H1 (cell line): Measurements from ENCODE around the gene GNG7. TPM values are rescaled to one million over a fixed set of nuclear protein-coding genes. Genes with fewer than 3 reads are reported as not detected.
A peak's percentile ranks its signal among the peaks of the same experiment; 100 is the strongest.

Experiments used
- CTCF ChIA-PET: fragments of 300-600 bp; sonication (Branson Sonifier 250); formaldehyde crosslinking; loops from one replicate; lab custom pipeline; 2021; ENCODE audit not compliant: partially characterized antibody; lab: Charles Lee
- POLR2A ChIA-PET: fragments of 300-600 bp; sonication (Branson Sonifier 250); formaldehyde crosslinking; loops from one replicate; lab custom pipeline; 2021; ENCODE audit warnings: inconsistent platforms; ENCODE audit not compliant: partially characterized antibody; lab: Charles Lee
- DNase-seq, 2 experiments: peaks; one replicate each; pipeline versions ENCODE4 v3.0.0 to v3.0.0-alpha.2; 2010 to 2022; ENCODE audit warnings: low spot score in 2 of 2, low read depth in 1 of 2, mixed read lengths in 1 of 2
- FAIRE-seq: peaks from 2 replicates; lab custom pipeline; 2011; peaks lifted over from hg19 to GRCh38; lab: Jason Lieb, UNC
- H2AFZ ChIP-seq: 2 replicates; pipeline ENCODE4 v1.8.1; 2012; ENCODE audit warnings: low read length, inconsistent platforms
- H2AK5ac ChIP-seq: 2 replicates; pipeline ENCODE4 v1.6.1; 2013; ENCODE audit warnings: low read depth, low read length
- H2BK120ac ChIP-seq: replicated peaks from 2 replicates; pipeline ENCODE3; 2013; ENCODE audit warnings: low read depth, low read length, inconsistent platforms
- H2BK12ac ChIP-seq: 2 replicates; pipeline ENCODE4 v1.6.1; 2013; ENCODE audit warnings: low read depth, low read length
- H2BK15ac ChIP-seq: 2 replicates; pipeline ENCODE4 v1.6.1; 2013; ENCODE audit warnings: low read length
- H2BK20ac ChIP-seq: 2 replicates; pipeline ENCODE4 v1.6.1; 2013; ENCODE audit warnings: low read length
- H2BK5ac ChIP-seq: 2 replicates; pipeline ENCODE4 v1.6.1; 2013; ENCODE audit warnings: low read depth, low read length
- H3K14ac ChIP-seq: 2 replicates; pipeline ENCODE4 v1.6.1; 2013; ENCODE audit warnings: inconsistent platforms; ENCODE audit not compliant: insufficient read length
- H3K18ac ChIP-seq: 2 replicates; pipeline ENCODE4 v1.6.1; 2013; ENCODE audit warnings: low read length; ENCODE audit errors: extremely low read depth
- H3K23ac ChIP-seq: 2 replicates; pipeline ENCODE4 v1.6.1; 2013; ENCODE audit warnings: inconsistent platforms; ENCODE audit not compliant: insufficient read length
- H3K23me2 ChIP-seq: 2 replicates; pipeline ENCODE4 v1.6.1; 2013; ENCODE audit warnings: low read depth, low read length
- H3K27ac ChIP-seq: 2 replicates; pipeline ENCODE4 v1.6.1; 2011; ENCODE audit warnings: low read depth, low read length, inconsistent platforms
- H3K27me3 ChIP-seq, 4 experiments: replicated peaks in 1 of 4; 1 replicate in 1 of 4; 2 replicates in 3 of 4; pipeline versions ENCODE4 v1.6.1 to v1.8.1; 2011 to 2013; ENCODE audit warnings: low read length in 3 of 4, mild to moderate bottlenecking in 3 of 4, inconsistent platforms in 2 of 4, mixed read lengths in 2 of 4, moderate library complexity in 1 of 4; ENCODE audit not compliant: control insufficient read depth in 3 of 4, insufficient read depth in 3 of 4; ENCODE audit errors: extremely low read depth in 1 of 4
- H3K36me3 ChIP-seq, 4 experiments: 2 replicates each; pipeline versions ENCODE4 v1.6.1 to v1.8.1; 2011 to 2013; ENCODE audit warnings: mild to moderate bottlenecking in 4 of 4, low read length in 3 of 4, moderate library complexity in 2 of 4, control low read depth in 1 of 4, inconsistent platforms in 1 of 4; ENCODE audit not compliant: insufficient read depth in 4 of 4, control insufficient read depth in 2 of 4
- H3K4ac ChIP-seq: replicated peaks from 2 replicates; pipeline ENCODE3; 2013; ENCODE audit warnings: low read length, low read depth, mixed read lengths, inconsistent platforms; ENCODE audit not compliant: insufficient read length
- H3K4me1 ChIP-seq, 4 experiments: replicated peaks in 1 of 4; 1 replicate in 1 of 4; 2 replicates in 3 of 4; pipeline versions ENCODE4 v1.6.1 to v1.8.1; 2011 to 2013; ENCODE audit warnings: low read length in 3 of 4, inconsistent platforms in 2 of 4, mixed read lengths in 1 of 4; ENCODE audit not compliant: insufficient read depth in 4 of 4, control insufficient read depth in 3 of 4
- H3K4me2 ChIP-seq, 2 experiments: 2 replicates each; pipeline versions ENCODE4 v1.6.1 to v1.8.1; 2011 to 2013; ENCODE audit warnings: low read depth in 2 of 2, low read length in 2 of 2, control low read depth in 1 of 2, inconsistent platforms in 1 of 2, mild to moderate bottlenecking in 1 of 2; ENCODE audit not compliant: insufficient read depth in 1 of 2
- H3K4me3 ChIP-seq, 4 experiments: fragments of 200-600, 300-600 bp in 1 of 4; sonication (generic), shearing (Covaris generic), sonication (Bioruptor Twin) in 1 of 4; 2 replicates each; pipeline versions ENCODE4 v1.5.1 to v1.8.1; 2011 to 2016; ENCODE audit warnings: low read length in 4 of 4, low read depth in 3 of 4, control low read depth in 2 of 4, inconsistent platforms in 2 of 4, mild to moderate bottlenecking in 2 of 4, mixed read lengths in 1 of 4, moderate library complexity in 1 of 4; ENCODE audit not compliant: insufficient read depth in 2 of 4; ENCODE audit errors: extremely low read depth in 1 of 4
- H3K56ac ChIP-seq: replicated peaks from 2 replicates; pipeline ENCODE3; 2013; ENCODE audit warnings: low read depth, mild to moderate bottlenecking, mixed read lengths, low read length, inconsistent platforms; ENCODE audit not compliant: insufficient read length
- H3K79me1 ChIP-seq: 2 replicates; pipeline ENCODE4 v1.6.1; 2013; ENCODE audit warnings: low read depth, low read length, control low read depth
- H3K79me2 ChIP-seq, 2 experiments: 2 replicates each; pipeline versions ENCODE4 v1.6.1 to v1.8.1; 2012 to 2013; ENCODE audit warnings: low read length in 2 of 2, mild to moderate bottlenecking in 2 of 2, inconsistent platforms in 1 of 2; ENCODE audit not compliant: insufficient read depth in 2 of 2, control insufficient read depth in 1 of 2
- H3K9ac ChIP-seq, 4 experiments: replicated peaks in 1 of 4; 1 replicate in 1 of 4; 2 replicates in 3 of 4; pipeline versions ENCODE4 v1.6.1 to v1.8.1; 2011 to 2013; ENCODE audit warnings: low read depth in 3 of 4, low read length in 3 of 4, control low read depth in 2 of 4, mild to moderate bottlenecking in 2 of 4, moderate library complexity in 2 of 4, inconsistent platforms in 1 of 4; ENCODE audit errors: extremely low read depth in 1 of 4
- H3K9me3 ChIP-seq, 2 experiments: 2 replicates each; pipeline versions ENCODE4 v1.6.1 to v1.8.1; 2012 to 2013; ENCODE audit warnings: mild to moderate bottlenecking in 2 of 2, moderate library complexity in 2 of 2, control low read depth in 1 of 2, inconsistent platforms in 1 of 2, low read depth in 1 of 2, low read length in 1 of 2, mixed read lengths in 1 of 2; ENCODE audit not compliant: insufficient read depth in 2 of 2
- H4K20me1 ChIP-seq, 2 experiments: replicated peaks in 1 of 2; 2 replicates each; pipeline versions ENCODE3 to v1.8.1; 2011 to 2013; ENCODE audit warnings: inconsistent platforms in 2 of 2, low read length in 2 of 2, mild to moderate bottlenecking in 1 of 2; ENCODE audit not compliant: insufficient read depth in 2 of 2, control insufficient read depth in 1 of 2
- H4K5ac ChIP-seq: 2 replicates; pipeline ENCODE4 v1.6.1; 2013; ENCODE audit warnings: low read length, low read depth, mixed read lengths, inconsistent platforms; ENCODE audit not compliant: insufficient read length
- H4K8ac ChIP-seq: 2 replicates; pipeline ENCODE4 v1.8.0; 2013; ENCODE audit warnings: mild to moderate bottlenecking, moderate library complexity, low read length, inconsistent platforms; ENCODE audit not compliant: insufficient read depth; ENCODE audit errors: extremely low read depth
- H4K91ac ChIP-seq: replicated peaks from 2 replicates; pipeline ENCODE3; 2013; ENCODE audit warnings: low read length, mixed read lengths, inconsistent platforms; ENCODE audit not compliant: insufficient read length
- KDM1A ChIP-seq: fragments of 200-600, 300-600 bp; sonication (generic); IDR thresholded peaks from 2 replicates; pipeline ENCODE4 v1.7.1; 2016; ENCODE audit warnings: mild to moderate bottlenecking, low read length, borderline replicate concordance
- SP1 ChIP-seq: IDR thresholded peaks from 2 replicates; pipeline ENCODE4 v1.6.1; 2011; ENCODE audit warnings: low read depth, low read length
- WGBS, 2 experiments: shearing (Covaris generic) in 1 of 2; methylation state at CpG; one replicate each; pipeline versions ENCODE4 v1.1.6 to v1.1.7; 2013 to 2015; ENCODE audit warnings: low lambda C conversion rate in 2 of 2, mixed read lengths in 2 of 2, inconsistent platforms in 1 of 2, low coverage in 1 of 2, missing lambda C conversion rate in 1 of 2; ENCODE audit not compliant: insufficient replicate concordance in 2 of 2, insufficient coverage in 1 of 2, insufficient read length in 1 of 2; ENCODE audit errors: extremely low coverage in 1 of 2, missing lambda C conversion rate in 1 of 2; 5-methylcytosine and 5-hydroxymethylcytosine counted together
- polyA plus RNA-seq, 7 experiments: library from polyadenylated mRNA; depleted of rRNA in 3 of 7; stranded (reverse) in 5 of 7; unstranded in 2 of 7; fragments of >200 nt in 5 of 7; fragments of 200-250 nt in 2 of 7; gene quantifications; 1 replicate in 5 of 7; 2 replicates in 1 of 7; 4 replicates in 1 of 7; pipeline versions ENCODE4 v1.2.1 to v1.2.3, GENCODE V29; 2011 to 2013; ENCODE audit warnings: missing spikeins in 2 of 7, mixed read lengths in 2 of 7
- total RNA-seq: library from RNA; stranded (reverse); fragmentation: NEBNext Ultra II Directional; extraction: Animal tissue kit (Norgen Biotek cat#: 25700); gene quantifications from 2 replicates; pipeline ENCODE4 v1.2.1, GENCODE V29; 2021

Gene GNG7
- total and polyA plus RNA-seq, 2 of the 8 experiments (the other 6 are each of a cell fraction or from before 2014, with no cell fraction given): 2.8 to 7.8 TPM

GRCh38 chr19:2540251-2540645, 162.2 kb downstream of the GNG7 start:
- Histone ChIP-seq H3K56ac (no peak overlapping the region), H4K5ac (peak overlapping the region; percentile 69), H2BK20ac (0 out of 2 replicates have a peak overlapping the region, but pooled peaks have one; percentile 80), H2AFZ (no peak overlapping the region; the same call in 1 of the 2 replicates), H3K9ac (peak overlapping the region in 2 of 4 experiments; percentile 38 to 48; a peak in 3 of 7 replicates), H3K79me1 (no peaks in the 10 kb centered on the region), H3K79me2 (no peaks in the 10 kb centered on the region), H4K20me1 (no peaks in the 10 kb centered on the region), H2BK5ac (peak overlapping the region; percentile 92), H3K14ac (no peak overlapping the region), H3K36me3 (no peaks in the 10 kb centered on the region), H4K8ac (peak overlapping the region; percentile 62; the same call in 1 of the 2 replicates), H3K23ac (no peak overlapping the region), H3K27ac (peak overlapping the region; percentile 72; the same call in 1 of the 2 replicates), H4K91ac (peak overlapping the region; percentile 81), H3K4me1 (peaks cover 3 to 23% (median 17%) of the 10 kb centered on the region in 4 experiments), H3K23me2 (no peaks in the 10 kb centered on the region; the same call in 1 of the 2 replicates), H3K4me2 (peak overlapping the region; percentile 5 to 67), H3K18ac (peak overlapping the region; percentile 71), H3K4me3 (peak overlapping the region in 3 of 4 experiments; percentile 13 to 40 (median 23); a peak in 4 of 8 replicates), H2BK12ac (peak overlapping the region; percentile 87), H2BK15ac (no peak overlapping the region), H3K27me3 (no peaks in the 10 kb centered on the region; a peak in 2 of 7 replicates), H2BK120ac (peak overlapping the region; percentile 64), H3K9me3 (no peaks in the 10 kb centered on the region), H3K4ac (no peak overlapping the region), H2AK5ac (no peak overlapping the region)
- FAIRE-seq (no peak), DNase-seq (no peak)
- ChIA-PET CTCF (interaction anchor here (0.6 to 1.6 kb wide), 9 partner anchors 10 to 96 kb away, joined by 3 to 9 read pairs (median 4); no protein-coding TSS in a partner anchor), POLR2A (interaction anchor here (0.6 to 5.8 kb wide), 16 partner anchors 9 to 78 kb away, joined by 3 to 98 read pairs (median 4); partner anchors contain the start of gene GADD45B)
- 74% methylated on average over 10 of the region's 12 CpGs; no CpG with 5 or more reads in 1 of the 2 experiments for WGBS, 2 experiments
- TF ChIP-seq SP1 (no peak), KDM1A (peak; percentile 92)
